ENCODE measurements around the gene ANK2.

- no peak for TF ChIP-seq CTCF (IDR thresholded peaks at IDR 0.05 in 4 of 5, conservative IDR thresholded peaks at IDR 0.05 in 1 of 5)
- TF ChIP-seq POLR2A (IDR thresholded peaks at IDR 0.05) = no peak
These were observed 354.7 kb downstream of the ANK2 start for GRCh38 chr4:113404167-113404571.
